Gastrocnemius medialis (tissue), 4 donors: ENCODE results near the gene ZDHHC12.

ENCODE experiments used
- CTCF ChIP-seq, 5 experiments: fragments of 450-650 bp in 3 of 5; fragments of 200-600 bp in 2 of 5; sonication (generic) in 2 of 5; IDR thresholded peaks in 4 of 5; conservative IDR thresholded peaks in 1 of 5; 1 replicate in 4 of 5; 2 replicates in 1 of 5; pipeline ENCODE4 v1.5.1; 2016 to 2019; ENCODE audit warnings: antibody characterized with exemption in 5 of 5, mild to moderate bottlenecking in 3 of 5, moderate library complexity in 3 of 5
- POLR2A ChIP-seq, 2 donors: fragments of 450-650 bp; IDR thresholded peaks; one replicate each; pipeline ENCODE4 v1.6.1; 2017; ENCODE audit warnings: antibody characterized with exemption in 2 of 2, mild to moderate bottlenecking in 2 of 2, moderate library complexity in 2 of 2

- TF ChIP-seq CTCF (IDR thresholded peaks at IDR 0.05 in 4 of 5, conservative IDR thresholded peaks at IDR 0.05 in 1 of 5) = no peak
- TF ChIP-seq POLR2A (IDR thresholded peaks at IDR 0.05) = no peak
These were observed 18.5 kb upstream of the ZDHHC12 start for GRCh38 chr9:128742401-128742800.
